HG03280 (cell line): ENCODE results near the gene CYP2W1.
"Not testable (repeated sequence)": the region's sequence is repeated elsewhere in the genome, so short reads cannot be mapped to it uniquely, and the experiment has no call there.

ENCODE experiments used
- ATAC-seq: cut with Tn5 transposase; IDR thresholded peaks from one replicate; pipeline ENCODE4 v1.9.1; 2021; ENCODE audit warnings: mild to moderate bottlenecking, moderate library complexity; ENCODE audit not compliant: unreplicated experiment

The CYP2W1 gene

GRCh38 chr7:996079-996872, 13.3 kb downstream of the CYP2W1 start:
- ATAC-seq = no peak

- no peak for ATAC-seq
Measured at GRCh38 chr7:997404-998395, 14.7 kb downstream of the CYP2W1 start.

GRCh38 chr7:999149-999879, 16.3 kb downstream of the CYP2W1 start:
- ATAC-seq = no peak

- peak; percentile 40 for ATAC-seq
Measured at GRCh38 chr7:999941-1000935, 17.3 kb downstream of the CYP2W1 start.

GRCh38 chr7:1001069-1001770, 18.2 kb downstream of the CYP2W1 start:
- not testable (repeated sequence) for ATAC-seq

GRCh38 chr7:1002026-1002425, 19.0 kb downstream of the CYP2W1 start:
- not testable (repeated sequence) for ATAC-seq

GRCh38 chr7:1002445-1002844, 19.5 kb downstream of the CYP2W1 start:
- ATAC-seq = not testable (repeated sequence)

- no peak for ATAC-seq
Measured at GRCh38 chr7:1004018-1004852, 21.3 kb downstream of the CYP2W1 start.

- ATAC-seq = no peak
Measured at GRCh38 chr7:1005303-1005702, 22.3 kb downstream of the CYP2W1 start.

- ATAC-seq = no peak
Measured at GRCh38 chr7:1007901-1008300, 24.9 kb downstream of the CYP2W1 start.

GRCh38 chr7:1008733-1009363, 25.9 kb downstream of the CYP2W1 start:
- no peak for ATAC-seq

GRCh38 chr7:1009747-1010146, 26.8 kb downstream of the CYP2W1 start:
- no peak for ATAC-seq

- ATAC-seq = no peak
Measured at GRCh38 chr7:1010226-1010625, 27.2 kb downstream of the CYP2W1 start.

GRCh38 chr7:1011297-1012003, 28.5 kb downstream of the CYP2W1 start:
- ATAC-seq = no peak

GRCh38 chr7:1012004-1012715, 29.2 kb downstream of the CYP2W1 start:
- no peak for ATAC-seq

GRCh38 chr7:1012716-1013095, 29.7 kb downstream of the CYP2W1 start:
- no peak for ATAC-seq

- no peak for ATAC-seq
Measured at GRCh38 chr7:1013581-1013980, 30.6 kb downstream of the CYP2W1 start.
